HepG2 (cell line): ENCODE measurements around the gene ASCL2. TPM values are rescaled to one million over a fixed set of nuclear protein-coding genes. Genes with fewer than 3 reads are reported as not detected.

Experiments used
- ATAC-seq: fragments of 200-7000 bp; cut with Tn5 transposase; 3 replicates; pipeline ENCODE4 v1.9.1; 2020; ENCODE audit warnings: mild to moderate bottlenecking, moderate library complexity
- BruUV-seq: library from RNA; stranded (reverse); fragments of 400-500 nt; replicated peaks from 2 replicates; lab custom pipeline; 2021; lab: Mats Ljungman, UMichigan
- CTCF ChIA-PET: fragments of 300-600 bp; formaldehyde crosslinking; extraction: SDS; loops from one replicate; lab custom pipeline; 2021; ENCODE audit warnings: low total read pairs, inconsistent platforms, low intra/inter-chr PET ratio; lab: Yijun Ruan, JAX
- POLR2A ChIA-PET: fragments of 350-600 bp; sonication (Branson Sonifier 250); formaldehyde crosslinking; loops from one replicate; lab custom pipeline; 2020; ENCODE audit warnings: antibody characterized with exemption, inconsistent platforms; lab: Yijun Ruan, JAX
- DNase-seq: peaks from one replicate; pipeline ENCODE4 v3.0.0-alpha.2; 2015; ENCODE audit warnings: low spot score
- FAIRE-seq: peaks from 3 replicates; lab custom pipeline; 2011; peaks lifted over from hg19 to GRCh38; lab: Jason Lieb, UNC
- H2AFZ ChIP-seq: one replicate; pipeline ENCODE4 v1.6.1; 2011; ENCODE audit warnings: low read length, inconsistent platforms
- H3K27ac ChIP-seq: fragments of 300-600 bp; 3 replicates; pipeline ENCODE4 v1.8.0; 2011; ENCODE audit warnings: mixed run types, mild to moderate bottlenecking, mixed read lengths, low read length, inconsistent platforms; ENCODE audit not compliant: insufficient read depth; ENCODE audit errors: extremely low read length
- H3K27me3 ChIP-seq, 2 experiments: fragments of 200-600 bp in 1 of 2; 2 replicates in 1 of 2; 3 replicates in 1 of 2; pipeline versions ENCODE4 v1.6.0 to v1.8.0; 2011; ENCODE audit warnings: low read length in 2 of 2, mild to moderate bottlenecking in 2 of 2, moderate library complexity in 2 of 2, inconsistent platforms in 1 of 2; ENCODE audit not compliant: insufficient read depth in 2 of 2, control insufficient read depth in 1 of 2
- H3K36me3 ChIP-seq, 2 experiments: fragments of 200-600 bp in 1 of 2; replicated peaks in 1 of 2; 2 replicates in 1 of 2; 3 replicates in 1 of 2; pipeline versions ENCODE4 v1.5.1 to v1.8.0; 2011; ENCODE audit warnings: low read length in 2 of 2, inconsistent platforms in 1 of 2; ENCODE audit not compliant: insufficient read depth in 2 of 2, control insufficient read depth in 1 of 2
- H3K4me1 ChIP-seq: 2 replicates; pipeline ENCODE4 v1.5.1; 2012; ENCODE audit warnings: low read length, inconsistent platforms; ENCODE audit not compliant: insufficient read depth
- H3K4me2 ChIP-seq: 2 replicates; pipeline ENCODE4 v1.6.0; 2011; ENCODE audit warnings: low read depth, low read length, inconsistent platforms
- H3K4me3 ChIP-seq, 3 experiments: fragments of 200-600 bp in 1 of 3; sonication (generic), shearing (Covaris generic) in 1 of 3; replicated peaks in 1 of 3; 2 replicates each; pipeline ENCODE4 v1.5.1; 2011 to 2016; ENCODE audit warnings: low read length in 3 of 3, inconsistent platforms in 2 of 3, low read depth in 2 of 3, mild to moderate bottlenecking in 2 of 3, control low read depth in 1 of 3, mixed read lengths in 1 of 3; ENCODE audit not compliant: insufficient read depth in 1 of 3
- H3K79me2 ChIP-seq: one replicate; pipeline ENCODE4 v1.6.1; 2011; ENCODE audit warnings: low read length, inconsistent platforms; ENCODE audit not compliant: insufficient read depth
- H3K9ac ChIP-seq: 2 replicates; pipeline ENCODE4 v1.6.0; 2011; ENCODE audit warnings: mild to moderate bottlenecking, low read depth, low read length, inconsistent platforms; ENCODE audit not compliant: insufficient read depth
- H3K9me3 ChIP-seq: 2 replicates; pipeline ENCODE4 v1.5.1; 2012; ENCODE audit warnings: mild to moderate bottlenecking, low read length
- H4K20me1 ChIP-seq: 2 replicates; pipeline ENCODE4 v1.6.0; 2011; ENCODE audit warnings: inconsistent platforms, mild to moderate bottlenecking, low read length, moderate library complexity; ENCODE audit not compliant: insufficient read depth
- DBP ChIP-seq: sonication (generic); formaldehyde crosslinking; IDR thresholded peaks from 2 replicates; pipeline ENCODE4 v1.4.0; 2020; ENCODE audit warnings: missing genetic modification reagents; ENCODE audit errors: not compliant biosample characterization
- DDIT3 ChIP-seq: sonication (generic); formaldehyde crosslinking; IDR thresholded peaks from 2 replicates; pipeline ENCODE4 v1.4.0; 2020; ENCODE audit warnings: mild to moderate bottlenecking, missing genetic modification reagents
- HDAC6 ChIP-seq: fragments of 200-600 bp; sonication (generic); IDR thresholded peaks from 2 replicates; pipeline ENCODE4 v1.7.0; 2017; ENCODE audit warnings: mild to moderate bottlenecking, antibody characterized with exemption, low read length, low read depth
- HIVEP1 ChIP-seq: sonication (generic); formaldehyde crosslinking; IDR thresholded peaks from 2 replicates; pipeline ENCODE4 v1.4.0; 2020; ENCODE audit warnings: mild to moderate bottlenecking, missing genetic modification reagents
- TFAP4 ChIP-seq: sonication (generic); IDR thresholded peaks from 2 replicates; pipeline ENCODE4 v1.6.1; 2016; ENCODE audit warnings: low read depth, borderline replicate concordance
- ZBTB42 ChIP-seq: sonication (generic); formaldehyde crosslinking; IDR thresholded peaks from 2 replicates; pipeline ENCODE4 v1.5.0; 2020; ENCODE audit warnings: mild to moderate bottlenecking, missing genetic modification reagents
- ZMAT5 ChIP-seq: sonication (generic); formaldehyde crosslinking; IDR thresholded peaks from 2 replicates; pipeline ENCODE4 v1.5.0; 2020; ENCODE audit warnings: mild to moderate bottlenecking, low read depth, missing genetic modification reagents, borderline replicate concordance
- ZNF224 ChIP-seq: sonication (generic); formaldehyde crosslinking; IDR thresholded peaks from 2 replicates; pipeline ENCODE4 v1.5.0; 2020; ENCODE audit warnings: mild to moderate bottlenecking, missing genetic modification reagents
- ZNF552 ChIP-seq: sonication (generic); formaldehyde crosslinking; IDR thresholded peaks from 2 replicates; pipeline ENCODE4 v1.9.0; 2022; ENCODE audit warnings: missing genetic modification reagents, mild to moderate bottlenecking, borderline replicate concordance
- ZSCAN25 ChIP-seq: sonication (generic); formaldehyde crosslinking; IDR thresholded peaks from 2 replicates; pipeline ENCODE4 v1.8.0; 2022; ENCODE audit warnings: mild to moderate bottlenecking, missing genetic modification reagents
- WGBS: methylation state at CpG from one replicate; pipeline ENCODE4 v1.1.6; 2017; ENCODE audit warnings: low lambda C conversion rate; 5-methylcytosine and 5-hydroxymethylcytosine counted together
- in situ Hi-C: cut with HindIII; loops from 2 replicates; pipeline ENCODE4 v1.10.0; 2017; ENCODE audit warnings: low pct_unique_long_range_greater_than_20kb; ENCODE audit not compliant: extremely low pct_ligation_motif_present
- intact Hi-C: fragments of 100-400 bp; cut with micrococcal nuclease; formaldehyde crosslinking; loops from one replicate; pipeline ENCODE4 v1.10.0; 2022; ENCODE audit not compliant: unreplicated experiment
- polyA plus RNA-seq, 8 experiments: library from polyadenylated mRNA; depleted of rRNA in 3 of 8; stranded (reverse) in 7 of 8; unstranded in 1 of 8; fragments of >200 nt; fragmentation: Illumina TruSeq in 4 of 8; extraction: Trizol in 4 of 8; gene quantifications; 2 replicates each; pipeline versions ENCODE4 v1.2.1 to v1.2.3, GENCODE V29; 2011 to 2016; ENCODE audit warnings: low read depth in 4 of 8, missing spikeins in 1 of 8, mixed read lengths in 1 of 8; ENCODE audit not compliant: insufficient read depth in 1 of 8
- total RNA-seq, 5 experiments: library from RNA; depleted of rRNA; stranded (reverse); fragments of >200 nt; fragmentation: Illumina TruSeq; extraction: Trizol; gene quantifications; 2 replicates each; pipeline ENCODE4 v1.2.3, GENCODE V29; 2016; ENCODE audit warnings: low read depth in 1 of 5
- TF ChIP-seq, protein P1 (sequence below): sonication (generic); formaldehyde crosslinking; IDR thresholded peaks from 2 replicates; pipeline ENCODE4 v1.5.0; 2020; ENCODE audit warnings: mild to moderate bottlenecking, missing genetic modification reagents, borderline replicate concordance

The ASCL2 gene
- total and polyA plus RNA-seq, 2 of the 13 experiments (the other 11 are each of a cell fraction or from before 2014, with no cell fraction given), result 0.07 TPM; not detected in 1

- no peaks in the 10 kb centered on the region for H3K79me2 ChIP-seq
- H3K36me3 ChIP-seq, result no peaks in the 10 kb centered on the region
- in situ Hi-C loops, result no loop called here
- CTCF ChIA-PET, result interaction anchor here (2.2 kb wide), 1 partner anchor 96 kb away, joined by 9 read pairs; no protein-coding TSS in a partner anchor
- POLR2A ChIA-PET, result no interaction called here
- no TSS peak for BruUV-seq
- H3K4me1 ChIP-seq, result peaks cover 7% of the 10 kb centered on the region
- H2AFZ ChIP-seq, result no peak overlapping the region
- H3K9me3 ChIP-seq, result no peaks in the 10 kb centered on the region
- H3K27me3 ChIP-seq, result peaks cover 1 to 32% of the 10 kb centered on the region in 2 experiments; a peak in 2 of 5 replicates
- TF ChIP-seq, protein P1, sequence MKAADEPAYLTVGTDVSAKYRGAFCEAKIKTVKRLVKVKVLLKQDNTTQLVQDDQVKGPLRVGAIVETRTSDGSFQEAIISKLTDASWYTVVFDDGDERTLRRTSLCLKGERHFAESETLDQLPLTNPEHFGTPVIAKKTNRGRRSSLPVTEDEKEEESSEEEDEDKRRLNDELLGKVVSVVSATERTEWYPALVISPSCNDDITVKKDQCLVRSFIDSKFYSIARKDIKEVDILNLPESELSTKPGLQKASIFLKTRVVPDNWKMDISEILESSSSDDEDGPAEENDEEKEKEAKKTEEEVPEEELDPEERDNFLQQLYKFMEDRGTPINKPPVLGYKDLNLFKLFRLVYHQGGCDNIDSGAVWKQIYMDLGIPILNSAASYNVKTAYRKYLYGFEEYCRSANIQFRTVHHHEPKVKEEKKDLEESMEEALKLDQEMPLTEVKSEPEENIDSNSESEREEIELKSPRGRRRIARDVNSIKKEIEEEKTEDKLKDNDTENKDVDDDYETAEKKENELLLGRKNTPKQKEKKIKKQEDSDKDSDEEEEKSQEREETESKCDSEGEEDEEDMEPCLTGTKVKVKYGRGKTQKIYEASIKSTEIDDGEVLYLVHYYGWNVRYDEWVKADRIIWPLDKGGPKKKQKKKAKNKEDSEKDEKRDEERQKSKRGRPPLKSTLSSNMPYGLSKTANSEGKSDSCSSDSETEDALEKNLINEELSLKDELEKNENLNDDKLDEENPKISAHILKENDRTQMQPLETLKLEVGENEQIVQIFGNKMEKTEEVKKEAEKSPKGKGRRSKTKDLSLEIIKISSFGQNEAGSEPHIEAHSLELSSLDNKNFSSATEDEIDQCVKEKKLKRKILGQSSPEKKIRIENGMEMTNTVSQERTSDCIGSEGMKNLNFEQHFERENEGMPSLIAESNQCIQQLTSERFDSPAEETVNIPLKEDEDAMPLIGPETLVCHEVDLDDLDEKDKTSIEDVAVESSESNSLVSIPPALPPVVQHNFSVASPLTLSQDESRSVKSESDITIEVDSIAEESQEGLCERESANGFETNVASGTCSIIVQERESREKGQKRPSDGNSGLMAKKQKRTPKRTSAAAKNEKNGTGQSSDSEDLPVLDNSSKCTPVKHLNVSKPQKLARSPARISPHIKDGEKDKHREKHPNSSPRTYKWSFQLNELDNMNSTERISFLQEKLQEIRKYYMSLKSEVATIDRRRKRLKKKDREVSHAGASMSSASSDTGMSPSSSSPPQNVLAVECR (CRISPR knock-in tag), result no peak
- TF ChIP-seq HIVEP1 (no peak), ZNF224 (CRISPR knock-in tag) (no peak)
- no peak overlapping the region for H3K9ac ChIP-seq
- H3K4me2 ChIP-seq, result no peak overlapping the region
- WGBS, result 67% methylated on average over 20 of the region's 20 CpGs
- intact Hi-C loops, result no loop called here
- H3K27ac ChIP-seq, result no peak overlapping the region
- ATAC-seq (no peak), FAIRE-seq (no peak), DNase-seq (no peak)
- no peaks in the 10 kb centered on the region for H4K20me1 ChIP-seq
- no peak overlapping the region for H3K4me3 ChIP-seq
Observed at GRCh38 chr11:2293531-2293971, 23.2 kb upstream of the ASCL2 start.

DNA sequence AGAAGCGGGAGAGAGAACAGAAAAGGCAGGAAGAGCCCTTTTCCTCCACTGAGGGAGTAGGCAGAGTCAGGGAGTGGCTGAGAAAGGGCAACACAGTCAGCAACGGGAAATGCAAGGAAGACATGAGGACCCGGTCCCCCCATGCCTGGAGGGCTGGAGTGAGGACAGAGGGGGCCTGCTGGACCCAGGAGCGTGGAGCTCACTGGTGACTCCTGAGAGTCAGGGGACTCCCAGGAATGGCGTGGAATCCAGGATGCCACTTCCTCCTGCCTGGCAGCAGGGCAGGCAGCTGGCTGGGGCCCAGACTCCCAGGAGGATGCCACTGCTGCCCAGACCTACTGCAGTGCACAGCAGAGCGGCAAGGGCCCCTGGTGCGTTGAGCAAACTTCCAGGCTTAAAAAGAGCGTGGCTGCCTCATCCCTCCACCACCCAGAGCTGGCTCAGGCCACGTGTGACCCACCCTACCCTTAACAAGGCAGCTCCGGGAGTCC, 20.0 kb upstream of the ASCL2 start:
- ChIA-PET CTCF (no interaction called here), POLR2A (no interaction called here)
- Histone ChIP-seq H3K4me2 (no peak overlapping the region), H4K20me1 (no peaks in the 10 kb centered on the region), H3K79me2 (no peaks in the 10 kb centered on the region), H3K36me3 (no peaks in the 10 kb centered on the region), H3K4me3 (no peak overlapping the region), H3K9me3 (no peaks in the 10 kb centered on the region), H3K27me3 (peaks cover 3 to 40% of the 10 kb centered on the region in 2 experiments; a peak in 3 of 5 replicates), H3K4me1 (no peaks in the 10 kb centered on the region), H3K27ac (no peak overlapping the region), H3K9ac (no peak overlapping the region), H2AFZ (no peak overlapping the region)
- WGBS, result 27% methylated on average over 7 of the region's 10 CpGs
- FAIRE-seq (no peak), ATAC-seq (no peak), DNase-seq (no peak)
- in situ Hi-C loops (no loop called here), intact Hi-C loops (no loop called here)
- no TSS peak for BruUV-seq
- TF ChIP-seq ZNF552 (CRISPR knock-in tag) (no peak), ZSCAN25 (CRISPR knock-in tag) (no peak), HDAC6 (no peak), DDIT3 (CRISPR knock-in tag) (no peak), TFAP4 (no peak), ZBTB42 (CRISPR knock-in tag) (no peak), DBP (CRISPR knock-in tag) (no peak), ZMAT5 (CRISPR knock-in tag) (no peak)
